ENCODE data around the gene XRRA1.
"Not testable (repeated sequence)": the region's sequence is repeated elsewhere in the genome, so short reads cannot be mapped to it uniquely, and the experiment has no call there.

XRRA1 gene

DNA sequence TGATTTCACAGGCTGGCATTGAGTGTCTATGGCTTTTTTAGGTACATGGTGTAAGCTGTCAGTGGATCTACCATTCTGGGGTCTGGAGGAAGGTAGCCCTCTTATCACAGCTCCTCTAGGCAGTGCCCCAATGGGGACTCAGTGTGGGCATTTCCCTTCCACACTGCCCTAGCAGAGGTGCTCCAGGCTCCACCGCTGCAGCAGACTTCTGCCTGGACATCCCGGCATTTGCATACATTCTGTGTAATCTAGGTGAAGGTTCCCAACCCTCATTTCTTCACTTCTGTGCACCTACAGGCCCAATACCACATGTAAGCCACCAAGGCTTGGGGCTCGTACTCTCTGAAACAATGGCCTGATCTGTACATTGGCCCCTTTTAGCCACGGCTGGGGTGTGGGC is 122.0 kb downstream of the XRRA1 start:
- DNase-seq (ENCODE audit: low read depth), result no peak

DNA sequence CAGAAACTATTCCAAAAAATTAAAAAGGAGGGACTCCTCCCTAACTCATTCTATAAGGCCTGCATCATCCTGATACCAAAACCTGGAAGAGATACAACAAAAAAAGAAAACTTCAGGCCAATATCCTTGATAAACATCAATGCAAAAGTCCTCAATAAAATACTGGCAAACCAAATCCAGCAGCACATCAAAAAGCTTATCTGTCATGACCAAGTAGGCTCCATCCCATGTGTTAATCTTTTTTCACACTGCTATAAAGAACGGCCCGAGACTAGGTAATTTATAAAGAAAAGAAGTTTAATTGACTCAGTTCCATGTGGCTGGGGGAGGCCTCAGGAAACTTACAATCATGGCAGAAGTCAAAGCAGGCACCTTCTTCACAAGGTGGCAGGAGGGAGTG is 123.3 kb downstream of the XRRA1 start:
- not testable (repeated sequence) for DNase-seq (ENCODE audit: low read depth)

DNA sequence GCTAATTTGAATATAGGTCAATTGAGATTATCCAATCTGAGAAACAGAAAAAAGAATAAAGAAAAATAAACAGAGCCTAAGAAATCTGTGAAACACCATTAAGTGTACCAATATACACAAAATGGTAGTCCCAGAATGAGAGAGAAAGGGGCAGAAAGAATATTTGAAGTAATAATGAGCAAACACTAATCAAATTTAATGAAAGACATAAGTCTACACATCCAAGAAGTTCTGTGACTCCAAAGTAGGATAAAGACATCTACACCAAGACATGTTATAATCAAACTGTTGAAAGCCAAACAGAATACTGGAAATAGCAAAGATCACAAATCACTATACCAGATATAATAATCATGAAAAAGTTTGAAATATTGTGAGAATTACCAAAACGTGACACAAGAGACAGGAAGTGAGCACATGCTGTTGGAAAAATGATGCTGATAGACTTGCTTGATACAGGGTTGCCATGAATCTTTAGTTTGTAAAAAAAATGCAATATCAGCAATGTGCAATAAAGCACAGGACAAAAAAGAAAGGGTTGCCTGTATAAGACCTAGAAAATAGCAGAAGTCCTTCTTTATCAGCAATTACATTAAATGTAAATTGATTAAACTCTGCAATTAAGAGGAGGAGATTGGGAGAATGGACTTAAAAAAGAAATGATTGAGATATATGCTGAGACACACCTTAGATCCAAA is 124.5 kb downstream of the XRRA1 start:
- no peak for DNase-seq (ENCODE audit: low read depth)

DNA sequence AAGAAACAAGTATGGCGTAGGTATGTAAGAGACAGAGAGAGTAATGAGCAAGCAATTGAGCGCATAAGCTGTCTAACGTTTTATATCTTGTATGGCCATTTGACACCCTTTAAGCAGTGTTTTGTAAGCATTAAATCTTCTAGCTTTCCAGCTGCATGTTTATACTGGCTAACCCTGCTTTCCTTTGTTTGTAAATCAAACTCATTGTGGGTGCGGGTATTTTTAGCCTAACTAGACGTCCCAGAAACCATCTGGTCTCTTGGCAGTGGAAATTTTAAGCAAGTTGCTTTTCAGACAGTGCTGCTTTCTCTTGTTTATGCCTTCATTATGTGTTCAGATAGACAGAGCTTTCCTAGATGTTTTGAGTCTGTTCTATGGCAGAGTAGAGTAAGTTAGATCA is 126.7 kb downstream of the XRRA1 start:
- no peak for DNase-seq (ENCODE audit: low read depth)

DNA sequence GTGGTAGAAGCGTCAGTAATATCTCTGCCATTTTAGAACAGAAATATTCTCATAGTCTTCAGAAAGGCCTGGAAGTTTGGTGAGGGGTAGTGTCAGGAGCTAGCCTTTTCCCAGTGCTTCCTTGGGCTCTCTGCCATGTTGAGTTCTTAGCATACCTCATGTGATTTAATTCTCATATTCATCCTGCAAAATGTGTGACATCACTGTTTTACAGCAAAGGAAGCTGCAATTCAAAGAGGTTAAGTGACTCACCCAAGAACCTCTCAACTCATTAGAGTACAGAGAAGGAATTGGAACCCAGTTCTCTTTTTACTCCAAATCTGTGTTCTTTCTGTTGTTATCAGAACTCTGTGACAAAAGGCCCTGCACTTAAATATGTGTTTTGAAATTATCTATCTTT is 128.1 kb downstream of the XRRA1 start:
- DNase-seq (ENCODE audit: low read depth), result peak; percentile 77

DNA sequence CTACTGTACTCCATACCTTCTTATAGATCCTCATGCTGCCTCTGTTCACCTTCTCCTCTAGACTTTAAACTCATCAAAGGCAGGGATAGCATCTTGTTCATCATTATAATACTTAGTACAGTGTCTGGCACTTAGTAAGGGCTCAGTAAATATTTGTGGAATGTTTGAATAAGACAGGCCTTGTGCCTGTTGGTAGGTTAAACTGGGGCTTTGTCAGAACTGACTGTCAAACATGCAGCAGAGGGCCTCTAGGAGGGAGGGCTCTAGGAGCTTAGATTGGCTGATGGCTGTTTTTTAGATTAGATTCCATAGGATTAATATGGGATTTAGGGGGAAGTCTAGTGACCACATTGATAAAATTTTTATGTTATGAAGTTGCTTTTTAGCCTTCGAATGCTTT is 129.5 kb downstream of the XRRA1 start:
- no peak for DNase-seq (ENCODE audit: low read depth)

DNA sequence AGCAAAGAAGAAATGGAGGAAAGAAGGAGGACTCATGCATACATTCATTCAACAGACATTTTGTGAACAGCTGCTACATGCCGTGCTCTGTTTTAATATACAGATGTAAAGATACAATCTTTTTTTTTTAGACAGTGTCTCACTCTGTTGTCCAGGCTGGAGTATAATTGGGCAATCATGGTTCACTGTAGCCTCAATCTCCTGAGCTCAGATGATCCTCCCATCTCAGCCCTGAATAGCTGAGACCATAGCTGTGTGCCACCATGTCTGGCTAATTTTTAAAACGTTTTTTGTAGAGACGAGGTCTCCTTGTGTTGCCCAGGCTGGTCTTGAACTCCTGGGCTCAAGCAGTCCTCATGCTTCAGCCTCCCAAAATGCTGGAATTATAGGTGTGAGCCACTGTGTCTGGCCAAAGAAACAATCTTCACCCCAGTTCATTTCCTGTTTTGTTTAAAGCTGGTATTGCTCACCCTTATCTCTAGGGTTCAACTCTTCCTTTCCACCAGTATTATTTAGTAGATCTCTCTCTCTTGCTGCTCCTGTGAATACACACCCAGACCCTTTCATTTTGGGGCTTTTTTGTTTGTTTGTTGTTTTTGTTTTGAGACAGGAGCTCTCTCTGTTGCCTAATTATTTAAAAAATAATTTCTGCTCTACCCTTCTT is 130.5 kb downstream of the XRRA1 start:
- no peak for DNase-seq (ENCODE audit: low read depth)

DNA sequence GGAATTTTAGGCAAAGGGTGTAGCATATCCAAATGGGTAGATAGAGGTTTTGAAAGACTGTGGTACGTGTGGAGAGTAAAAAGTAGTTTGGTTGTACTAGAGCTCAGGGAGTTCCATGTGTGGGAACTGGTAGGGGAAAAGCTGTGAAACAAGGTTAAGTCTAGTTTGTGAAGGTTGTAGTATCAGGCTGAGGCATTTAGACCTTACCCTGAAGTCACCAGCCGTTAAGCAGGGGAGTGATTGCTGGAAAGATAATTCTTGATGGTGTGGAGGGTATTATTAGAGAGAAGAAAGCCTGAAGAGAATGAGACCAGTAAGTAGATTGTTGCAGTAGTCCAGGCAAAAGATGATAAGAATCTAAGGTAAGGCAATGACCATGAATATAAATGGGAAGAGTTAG is 132.2 kb downstream of the XRRA1 start:
- DNase-seq (ENCODE audit: low read depth), result no peak

DNA sequence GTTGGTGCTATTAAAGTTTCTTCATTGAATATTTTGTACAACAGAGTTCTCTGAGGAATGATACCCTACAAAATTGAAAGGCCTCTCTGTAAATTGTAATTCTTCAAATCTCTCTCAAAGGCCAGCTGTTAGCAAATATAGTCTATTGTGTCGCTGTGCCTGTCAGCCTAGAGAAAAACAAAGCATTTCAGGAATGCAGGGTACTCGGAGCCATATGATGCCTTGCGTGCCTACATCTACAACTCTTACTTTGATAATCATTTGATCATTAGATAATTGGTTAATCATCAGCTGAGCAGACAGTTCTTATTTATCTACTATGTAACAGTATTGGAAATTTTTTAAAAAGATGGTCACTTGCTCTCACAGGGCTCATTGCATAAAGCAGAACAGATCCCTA is 132.9 kb downstream of the XRRA1 start:
- no peak for DNase-seq (ENCODE audit: low read depth)

DNA sequence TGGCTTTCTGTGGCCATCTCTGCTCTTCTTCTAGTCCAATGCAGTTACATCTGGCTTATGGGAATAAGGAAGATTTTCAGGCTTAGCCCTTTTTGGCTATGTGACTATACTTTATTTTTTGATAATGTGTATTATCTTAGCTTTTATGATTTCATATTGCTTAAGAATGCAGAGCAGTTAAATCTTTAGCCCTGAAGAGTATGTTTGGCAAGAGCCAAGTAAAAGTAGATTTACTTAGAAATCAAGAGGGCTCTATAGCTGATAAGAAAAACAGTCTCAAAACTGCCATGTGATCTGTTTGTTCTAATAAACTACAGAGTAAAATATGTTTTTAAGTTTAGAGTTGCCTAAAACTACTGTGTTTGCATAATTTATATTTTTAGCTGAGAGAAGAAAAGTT is 139.1 kb downstream of the XRRA1 start:
- DNase-seq (ENCODE audit: low read depth), result no peak

DNA sequence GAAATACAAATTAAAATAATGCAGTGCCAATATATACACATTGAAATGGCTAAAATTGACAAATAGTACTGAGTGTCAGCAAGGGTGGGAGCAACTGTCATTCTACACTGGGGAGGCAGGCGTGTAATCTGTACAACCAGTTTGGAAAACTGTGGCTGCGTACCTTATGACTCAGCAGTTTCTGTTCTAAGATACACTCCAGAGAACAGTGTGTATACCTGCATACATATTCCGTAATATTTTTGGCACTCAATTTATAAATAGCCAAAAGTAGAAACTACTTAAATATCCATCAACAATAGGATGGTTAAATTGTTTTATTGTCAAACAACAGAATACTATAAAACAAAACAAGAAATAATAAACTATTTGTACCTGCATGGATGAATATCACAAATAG is 142.6 kb downstream of the XRRA1 start:
- DNase-seq (ENCODE audit: low read depth), result no peak

DNA sequence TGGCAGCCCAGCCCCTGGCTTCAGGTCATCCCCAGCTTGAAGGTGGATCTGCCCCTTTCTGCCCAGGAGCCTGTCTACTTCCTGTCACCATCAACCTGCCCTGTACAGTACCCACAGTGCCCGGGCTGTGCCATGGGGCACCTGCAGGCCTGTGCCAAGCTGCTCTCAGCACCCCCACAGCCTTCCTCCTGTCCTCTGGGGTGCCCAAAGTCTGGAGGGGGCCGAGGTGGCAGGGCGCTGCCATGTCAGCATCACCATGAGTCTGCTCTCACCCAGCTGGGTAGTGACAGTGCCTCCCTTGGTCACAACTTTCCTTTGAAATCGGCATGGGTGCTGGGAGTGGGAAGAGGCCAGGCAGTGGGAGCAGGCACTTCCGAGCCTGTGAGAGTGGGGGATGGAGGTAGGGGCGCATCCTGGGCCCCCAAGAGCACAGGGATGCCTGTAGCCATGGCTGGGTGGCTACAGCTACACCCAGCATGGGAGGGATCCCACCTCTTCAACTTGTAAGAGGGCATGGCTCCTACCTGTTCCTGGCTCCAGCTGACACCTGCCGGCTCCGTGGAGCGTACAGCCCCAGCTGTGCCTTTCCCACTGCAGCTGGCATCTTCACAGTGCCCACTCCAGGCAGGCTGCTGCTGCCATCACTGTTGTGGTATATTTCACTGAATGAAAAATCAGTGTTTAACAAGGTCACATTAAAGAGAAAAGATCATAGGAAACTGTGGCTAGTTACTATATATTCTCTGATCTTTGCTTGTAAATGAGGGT is 157.4 kb downstream of the XRRA1 start:
- DNase-seq (ENCODE audit: low read depth), result no peak

Data from HS-5 (cell line).